Lower leg skin (tissue), 3 donors: Measurements from ENCODE around the gene HINT2.
A peak's percentile ranks its signal among the peaks of the same experiment; 100 is the strongest.

Experiments
- POLR2A ChIP-seq, 2 donors: fragments of 450-650 bp; IDR thresholded peaks; one replicate each; pipeline ENCODE4 v1.6.1; 2016 to 2017; ENCODE audit warnings: antibody characterized with exemption in 2 of 2, mild to moderate bottlenecking in 1 of 2, moderate library complexity in 1 of 2
- TF ChIP-seq, protein P1 (sequence below), 3 donors: fragments of 450-650 bp; IDR thresholded peaks; one replicate each; pipeline ENCODE4 v1.5.1; 2016; ENCODE audit warnings: antibody characterized with exemption in 3 of 3, mild to moderate bottlenecking in 3 of 3, moderate library complexity in 2 of 3

DNA sequence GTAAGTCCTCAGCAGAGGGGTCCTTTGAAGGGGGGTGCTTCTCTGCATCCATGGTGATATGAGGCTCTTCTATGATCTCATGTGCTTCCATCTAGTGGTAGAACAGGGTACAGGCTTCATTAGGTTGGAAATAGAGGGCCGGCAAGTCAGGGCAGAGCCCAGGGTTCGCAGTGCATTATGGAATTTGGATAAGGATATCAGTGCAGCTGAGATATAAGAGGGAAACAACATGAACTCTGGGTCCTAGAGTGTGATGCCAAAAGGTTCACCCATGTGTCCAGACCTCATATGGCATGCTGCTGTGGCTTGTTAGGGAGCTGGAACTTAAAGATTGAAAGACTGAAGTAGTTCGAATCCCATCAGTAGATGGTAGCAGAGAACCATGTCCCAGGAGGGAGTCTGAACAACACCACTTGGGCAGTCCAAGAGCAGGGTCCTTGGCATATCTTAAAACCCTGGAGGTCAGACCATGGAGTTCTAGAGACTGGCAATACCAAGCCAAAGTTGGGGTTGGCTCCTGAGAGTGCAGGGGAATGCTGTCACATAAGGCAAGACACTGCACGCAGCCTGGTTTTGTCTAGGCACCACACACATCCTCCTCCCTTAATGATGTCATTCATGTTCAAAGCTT lies 11.3 kb upstream of the HINT2 start:
- TF ChIP-seq, protein P1, sequence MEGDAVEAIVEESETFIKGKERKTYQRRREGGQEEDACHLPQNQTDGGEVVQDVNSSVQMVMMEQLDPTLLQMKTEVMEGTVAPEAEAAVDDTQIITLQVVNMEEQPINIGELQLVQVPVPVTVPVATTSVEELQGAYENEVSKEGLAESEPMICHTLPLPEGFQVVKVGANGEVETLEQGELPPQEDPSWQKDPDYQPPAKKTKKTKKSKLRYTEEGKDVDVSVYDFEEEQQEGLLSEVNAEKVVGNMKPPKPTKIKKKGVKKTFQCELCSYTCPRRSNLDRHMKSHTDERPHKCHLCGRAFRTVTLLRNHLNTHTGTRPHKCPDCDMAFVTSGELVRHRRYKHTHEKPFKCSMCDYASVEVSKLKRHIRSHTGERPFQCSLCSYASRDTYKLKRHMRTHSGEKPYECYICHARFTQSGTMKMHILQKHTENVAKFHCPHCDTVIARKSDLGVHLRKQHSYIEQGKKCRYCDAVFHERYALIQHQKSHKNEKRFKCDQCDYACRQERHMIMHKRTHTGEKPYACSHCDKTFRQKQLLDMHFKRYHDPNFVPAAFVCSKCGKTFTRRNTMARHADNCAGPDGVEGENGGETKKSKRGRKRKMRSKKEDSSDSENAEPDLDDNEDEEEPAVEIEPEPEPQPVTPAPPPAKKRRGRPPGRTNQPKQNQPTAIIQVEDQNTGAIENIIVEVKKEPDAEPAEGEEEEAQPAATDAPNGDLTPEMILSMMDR (IDR thresholded peaks at IDR 0.05), result peak in 1 of 3 donors; percentile 33
- no peak for TF ChIP-seq POLR2A (IDR thresholded peaks at IDR 0.05)
